ENCODE measurements around the gene SH3RF3. TPM values are rescaled to one million over a fixed set of nuclear protein-coding genes. Genes with fewer than 3 reads are reported as not detected.

The SH3RF3 gene
- polyA plus RNA-seq, 2 donors: 1.1 to 1.3 TPM

DNA sequence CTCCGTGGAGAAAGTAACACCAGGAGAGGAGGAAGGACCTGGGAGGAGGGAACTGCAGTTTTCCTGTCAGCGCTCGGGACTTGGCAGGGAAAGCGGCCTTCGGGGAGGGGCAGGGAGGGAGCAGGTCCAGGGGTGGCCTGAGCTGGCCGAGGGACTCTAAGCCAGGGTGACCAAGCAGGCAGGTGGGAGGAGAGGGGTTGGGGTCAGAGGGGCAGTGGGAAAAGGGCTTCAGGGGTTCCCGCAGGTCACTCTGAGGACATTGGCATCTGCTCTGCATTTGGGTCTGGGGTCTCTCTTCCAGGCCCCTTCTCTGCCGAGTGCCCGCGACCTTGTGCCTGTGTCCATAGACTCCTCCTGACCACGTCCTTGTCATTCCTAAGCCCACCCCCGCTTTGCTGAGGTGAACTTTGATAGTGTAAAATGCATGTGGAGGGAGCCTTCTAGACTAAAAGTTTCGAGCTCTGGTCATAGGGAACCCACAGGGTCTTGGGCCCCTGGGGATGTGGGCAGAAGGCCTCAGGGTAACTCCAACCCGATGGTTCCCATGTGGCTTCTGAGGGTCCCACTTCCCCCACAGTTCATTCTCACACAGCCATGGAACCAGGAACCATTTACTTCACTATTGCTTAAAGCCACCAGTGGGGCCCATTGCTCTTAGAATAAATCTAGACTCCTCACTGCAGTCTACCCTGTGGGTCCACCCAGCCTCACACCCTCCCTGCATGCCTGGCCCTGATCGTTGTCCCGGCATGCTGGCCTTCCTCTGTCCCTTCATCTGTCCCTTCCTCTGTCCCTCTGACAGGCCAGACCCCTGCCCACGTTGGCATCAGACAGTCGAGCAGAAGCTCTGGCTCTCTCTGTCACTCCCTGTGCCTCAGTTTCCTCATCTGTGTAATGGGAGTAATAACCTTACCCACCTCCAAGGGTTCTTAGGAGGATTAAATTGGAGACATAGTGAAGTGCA lies 255.6 kb downstream of the SH3RF3 start:
- Histone ChIP-seq H3K4me3 (ENCODE audit: low read depth in 1 of 2, low read length in 2 of 2) (no peak overlapping the region), H3K27me3 (ENCODE audit: control insufficient read depth in 1 of 2, insufficient read depth in 2 of 2, low read length in 2 of 2) (no peaks in the 10 kb centered on the region), H3K36me3 (ENCODE audit: control insufficient read depth in 2 of 2, insufficient read depth in 2 of 2, low read length in 1 of 2) (no peaks in the 10 kb centered on the region), H3K9me3 (ENCODE audit: control insufficient read depth in 2 of 2, insufficient read depth in 1 of 2, low read depth in 1 of 2, low read length in 1 of 2) (no peaks in the 10 kb centered on the region), H3K27ac (ENCODE audit: low read depth in 2 of 2, low read length in 1 of 2) (no peak overlapping the region), H3K4me1 (ENCODE audit: control insufficient read depth in 2 of 2, insufficient read depth in 2 of 2, low read length in 1 of 2) (peaks cover 4 to 13% of the 10 kb centered on the region in 2 donors)
- 81 to 85% methylated on average over 18 of the region's 18 CpGs for WGBS, 2 donors

DNA sequence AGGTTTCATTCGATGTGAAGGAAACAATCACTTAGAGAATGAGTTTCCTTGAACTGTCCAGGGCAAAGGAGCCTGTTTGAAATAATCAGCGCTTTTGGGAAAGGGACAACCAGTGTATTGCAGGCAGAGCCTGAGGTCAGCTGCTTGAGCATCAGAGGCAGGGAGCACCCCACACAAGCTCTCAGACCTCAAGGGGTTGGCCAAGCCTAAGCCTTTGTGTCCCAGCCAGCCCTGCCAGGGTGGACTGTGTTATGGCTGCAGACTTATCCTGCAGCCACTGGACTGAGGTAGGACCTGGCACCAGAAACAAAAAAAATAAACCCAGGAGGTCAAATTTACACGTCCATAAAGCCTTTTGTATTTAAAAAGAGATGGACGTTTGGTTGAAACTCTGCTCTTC lies 256.5 kb downstream of the SH3RF3 start:
- WGBS, 2 donors: 67 to 70% methylated on average over 4 of the region's 4 CpGs
- Histone ChIP-seq H3K27me3 (ENCODE audit: control insufficient read depth in 1 of 2, insufficient read depth in 2 of 2, low read length in 2 of 2) (no peaks in the 10 kb centered on the region), H3K9me3 (ENCODE audit: control insufficient read depth in 2 of 2, insufficient read depth in 1 of 2, low read depth in 1 of 2, low read length in 1 of 2) (no peaks in the 10 kb centered on the region), H3K4me1 (ENCODE audit: control insufficient read depth in 2 of 2, insufficient read depth in 2 of 2, low read length in 1 of 2) (peaks cover 4 to 13% of the 10 kb centered on the region in 2 donors), H3K4me3 (ENCODE audit: low read depth in 1 of 2, low read length in 2 of 2) (no peak overlapping the region), H3K27ac (ENCODE audit: low read depth in 2 of 2, low read length in 1 of 2) (no peak overlapping the region), H3K36me3 (ENCODE audit: control insufficient read depth in 2 of 2, insufficient read depth in 2 of 2, low read length in 1 of 2) (no peaks in the 10 kb centered on the region)

DNA sequence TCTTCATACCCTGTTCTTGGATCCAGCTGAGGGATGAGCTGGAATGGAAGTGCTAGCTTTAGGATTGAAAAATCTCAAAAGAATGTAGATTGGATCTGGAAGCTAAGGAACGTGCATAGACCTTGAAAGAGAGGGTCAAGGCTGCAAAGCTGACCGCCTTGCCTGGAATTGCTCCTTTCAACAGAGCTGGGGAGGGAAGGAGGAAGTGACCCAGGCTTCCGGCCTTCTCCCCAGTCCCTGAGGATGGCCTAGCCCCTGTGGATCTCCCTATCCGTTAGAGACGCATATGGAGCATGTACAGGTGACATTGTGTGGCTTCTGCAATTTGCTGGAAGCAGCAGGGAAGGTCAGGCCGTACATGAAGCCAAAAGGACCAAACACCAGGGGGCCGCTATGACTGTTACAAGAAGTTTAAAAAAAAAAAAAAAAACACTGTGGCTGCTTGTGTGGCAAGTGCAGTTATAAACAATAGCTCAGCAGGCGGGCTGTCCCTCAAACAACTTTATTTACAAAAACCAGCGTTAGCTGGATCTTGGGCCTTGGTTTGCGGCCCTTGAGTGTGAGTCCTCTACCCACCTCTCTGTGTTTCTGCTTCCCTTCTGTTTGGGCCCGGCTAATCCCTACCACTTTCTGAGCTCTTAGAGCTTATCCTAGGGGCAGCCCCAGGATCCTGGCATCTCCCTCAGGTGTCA lies 257.1 kb downstream of the SH3RF3 start:
- H3K4me3 ChIP-seq (ENCODE audit: low read depth in 1 of 2, low read length in 2 of 2): no peak overlapping the region
- no peak overlapping the region for H3K27ac ChIP-seq (ENCODE audit: low read depth in 2 of 2, low read length in 1 of 2)
- WGBS, 2 donors: 88 to 90% methylated on average over 11 of the region's 11 CpGs

DNA sequence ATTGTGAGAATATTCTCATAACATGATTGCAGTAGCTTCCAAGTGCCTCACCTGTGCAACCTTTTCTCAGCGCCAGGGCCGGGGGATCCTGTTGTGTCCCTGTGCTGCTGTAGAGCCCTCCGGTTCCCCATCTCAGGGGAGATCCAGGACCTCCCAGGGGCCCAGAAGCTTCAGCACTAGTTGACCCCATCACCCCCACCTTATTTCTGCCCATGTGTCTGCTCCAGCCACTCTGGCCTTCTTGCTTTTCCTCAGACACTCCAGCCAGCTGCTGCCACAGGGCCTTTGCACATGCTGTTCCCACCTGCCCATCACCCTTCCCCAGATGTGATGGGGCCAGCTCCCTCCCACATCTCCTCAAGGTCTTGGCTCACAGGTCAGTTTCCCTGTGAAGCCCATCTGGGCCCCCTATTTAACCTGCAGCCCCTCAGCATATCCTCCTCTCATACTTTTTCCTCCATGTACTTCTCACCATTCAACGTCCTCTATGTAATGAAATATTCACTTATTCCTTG lies 258.3 kb downstream of the SH3RF3 start:
- Histone ChIP-seq H3K36me3 (ENCODE audit: control insufficient read depth in 2 of 2, insufficient read depth in 2 of 2, low read length in 1 of 2) (no peaks in the 10 kb centered on the region), H3K4me1 (ENCODE audit: control insufficient read depth in 2 of 2, insufficient read depth in 2 of 2, low read length in 1 of 2) (peaks cover 4 to 11% of the 10 kb centered on the region in 2 donors), H3K27ac (ENCODE audit: low read depth in 2 of 2, low read length in 1 of 2) (no peak overlapping the region), H3K9me3 (ENCODE audit: control insufficient read depth in 2 of 2, insufficient read depth in 1 of 2, low read depth in 1 of 2, low read length in 1 of 2) (peaks cover 0 to 2% of the 10 kb centered on the region in 2 donors), H3K4me3 (ENCODE audit: low read depth in 1 of 2, low read length in 2 of 2) (no peak overlapping the region), H3K27me3 (ENCODE audit: control insufficient read depth in 1 of 2, insufficient read depth in 2 of 2, low read length in 2 of 2) (no peaks in the 10 kb centered on the region)
- WGBS, 2 donors: 95 to 99% methylated on average over 4 of the region's 4 CpGs

More for the DNA sequence above, 257.1 kb downstream of the SH3RF3 start:
- no peaks in the 10 kb centered on the region for H3K27me3 ChIP-seq (ENCODE audit: control insufficient read depth in 1 of 2, insufficient read depth in 2 of 2, low read length in 2 of 2)
- H3K36me3 ChIP-seq (ENCODE audit: control insufficient read depth in 2 of 2, insufficient read depth in 2 of 2, low read length in 1 of 2): no peaks in the 10 kb centered on the region
- peaks cover 4 to 13% of the 10 kb centered on the region in 2 donors for H3K4me1 ChIP-seq (ENCODE audit: control insufficient read depth in 2 of 2, insufficient read depth in 2 of 2, low read length in 1 of 2)
- H3K9me3 ChIP-seq (ENCODE audit: control insufficient read depth in 2 of 2, insufficient read depth in 1 of 2, low read depth in 1 of 2, low read length in 1 of 2): peaks cover 0 to under 1% of the 10 kb centered on the region in 2 donors

DNA sequence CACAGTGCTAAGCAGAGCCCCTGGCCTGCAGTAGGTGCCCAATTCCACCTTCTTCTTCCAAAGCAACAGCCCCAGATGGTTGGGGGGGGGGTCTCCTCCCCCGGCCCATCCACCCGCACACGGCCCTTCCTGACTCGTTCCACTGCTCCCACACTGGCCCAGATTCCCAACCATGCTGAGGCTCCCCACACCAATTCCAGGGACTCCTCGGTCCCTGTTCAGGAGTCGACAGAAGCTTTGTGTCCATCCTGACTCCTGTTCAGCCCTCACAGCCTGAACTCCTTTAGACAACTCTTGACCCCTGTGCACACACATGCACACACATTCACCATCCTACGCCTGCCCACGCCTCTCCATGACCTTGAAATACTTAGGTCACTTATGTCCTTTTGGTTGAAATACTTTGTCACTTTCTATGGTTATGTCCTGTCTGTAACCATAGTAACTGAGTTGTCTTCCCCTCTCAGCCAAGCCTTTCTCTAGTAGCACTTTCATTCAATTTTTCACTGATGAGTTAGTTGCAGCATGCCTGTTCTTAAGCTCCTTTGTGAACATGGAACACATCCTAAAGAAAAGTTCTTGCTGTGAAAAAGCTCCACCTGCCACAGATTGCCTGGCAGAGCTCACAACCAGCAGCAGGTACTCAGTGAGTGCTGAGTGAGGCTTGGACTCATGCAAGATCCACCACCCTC lies 258.9 kb downstream of the SH3RF3 start:
- H3K4me3 ChIP-seq (ENCODE audit: low read depth in 1 of 2, low read length in 2 of 2): no peak overlapping the region
- H3K27ac ChIP-seq (ENCODE audit: low read depth in 2 of 2, low read length in 1 of 2): no peak overlapping the region
- peaks cover 0 to 2% of the 10 kb centered on the region in 2 donors for H3K9me3 ChIP-seq (ENCODE audit: control insufficient read depth in 2 of 2, insufficient read depth in 1 of 2, low read depth in 1 of 2, low read length in 1 of 2)
- WGBS, 2 donors: 77 to 82% methylated on average over 8 of the region's 8 CpGs
- no peaks in the 10 kb centered on the region for H3K27me3 ChIP-seq (ENCODE audit: control insufficient read depth in 1 of 2, insufficient read depth in 2 of 2, low read length in 2 of 2)
- H3K36me3 ChIP-seq (ENCODE audit: control insufficient read depth in 2 of 2, insufficient read depth in 2 of 2, low read length in 1 of 2): no peaks in the 10 kb centered on the region
- peaks cover 3 to 6% of the 10 kb centered on the region in 2 donors for H3K4me1 ChIP-seq (ENCODE audit: control insufficient read depth in 2 of 2, insufficient read depth in 2 of 2, low read length in 1 of 2)

DNA sequence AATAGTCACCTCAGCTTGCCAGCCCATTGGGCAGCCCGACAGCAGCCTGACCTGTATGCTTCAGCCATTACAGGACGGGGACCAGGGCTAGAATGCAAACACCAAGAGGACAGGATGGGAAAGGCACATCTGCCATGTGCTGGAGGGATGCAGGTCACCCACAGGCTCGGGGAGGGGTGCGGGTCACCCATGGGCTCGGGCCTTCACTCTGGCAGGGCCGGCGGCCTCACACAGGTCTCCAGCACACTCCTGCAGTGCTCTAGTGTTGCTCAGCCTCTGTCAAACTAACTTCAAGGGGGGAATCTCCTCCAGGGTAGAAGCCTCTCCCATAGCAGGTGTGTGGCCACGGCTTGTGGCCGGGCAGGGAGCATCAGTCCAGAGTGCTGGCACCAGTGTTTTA lies 262.2 kb downstream of the SH3RF3 start:
- H3K4me1 ChIP-seq (ENCODE audit: control insufficient read depth in 2 of 2, insufficient read depth in 2 of 2, low read length in 1 of 2): no peaks in the 10 kb centered on the region
- no peaks in the 10 kb centered on the region for H3K36me3 ChIP-seq (ENCODE audit: control insufficient read depth in 2 of 2, insufficient read depth in 2 of 2, low read length in 1 of 2)
- peaks cover 0 to 2% of the 10 kb centered on the region in 2 donors for H3K9me3 ChIP-seq (ENCODE audit: control insufficient read depth in 2 of 2, insufficient read depth in 1 of 2, low read depth in 1 of 2, low read length in 1 of 2)
- WGBS, 2 donors: 90 to 95% methylated on average over 9 of the region's 9 CpGs
- no peaks in the 10 kb centered on the region for H3K27me3 ChIP-seq (ENCODE audit: control insufficient read depth in 1 of 2, insufficient read depth in 2 of 2, low read length in 2 of 2)
- H3K4me3 ChIP-seq (ENCODE audit: low read depth in 1 of 2, low read length in 2 of 2): no peak overlapping the region
- H3K27ac ChIP-seq (ENCODE audit: low read depth in 2 of 2, low read length in 1 of 2): no peak overlapping the region

DNA sequence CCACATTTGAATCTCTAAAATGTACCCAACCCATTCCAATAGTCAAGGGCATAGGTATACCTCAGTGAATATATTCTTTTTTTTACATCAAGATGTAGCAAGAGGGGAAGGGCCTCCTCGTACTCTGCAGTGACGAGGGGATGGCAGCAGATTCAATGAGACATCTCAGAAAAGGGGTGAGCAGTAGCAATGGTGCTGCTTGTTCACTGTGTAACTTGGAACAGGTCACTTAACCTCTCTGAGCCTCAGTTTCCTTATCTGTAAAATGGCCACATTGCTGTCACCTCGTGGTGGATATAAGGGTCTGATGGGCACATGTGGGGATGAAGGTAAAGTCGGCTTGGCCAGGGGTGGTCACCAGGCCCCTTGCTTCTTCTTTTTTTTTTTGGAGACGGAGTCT lies 263.1 kb downstream of the SH3RF3 start:
- Histone ChIP-seq H3K27ac (ENCODE audit: low read depth in 2 of 2, low read length in 1 of 2) (no peak overlapping the region), H3K27me3 (ENCODE audit: control insufficient read depth in 1 of 2, insufficient read depth in 2 of 2, low read length in 2 of 2) (no peaks in the 10 kb centered on the region), H3K4me1 (ENCODE audit: control insufficient read depth in 2 of 2, insufficient read depth in 2 of 2, low read length in 1 of 2) (no peaks in the 10 kb centered on the region), H3K36me3 (ENCODE audit: control insufficient read depth in 2 of 2, insufficient read depth in 2 of 2, low read length in 1 of 2) (no peaks in the 10 kb centered on the region), H3K9me3 (ENCODE audit: control insufficient read depth in 2 of 2, insufficient read depth in 1 of 2, low read depth in 1 of 2, low read length in 1 of 2) (peaks cover 0 to 2% of the 10 kb centered on the region in 2 donors), H3K4me3 (ENCODE audit: low read depth in 1 of 2, low read length in 2 of 2) (no peak overlapping the region)
- 82 to 95% methylated on average over 5 of the region's 5 CpGs for WGBS, 2 donors

DNA sequence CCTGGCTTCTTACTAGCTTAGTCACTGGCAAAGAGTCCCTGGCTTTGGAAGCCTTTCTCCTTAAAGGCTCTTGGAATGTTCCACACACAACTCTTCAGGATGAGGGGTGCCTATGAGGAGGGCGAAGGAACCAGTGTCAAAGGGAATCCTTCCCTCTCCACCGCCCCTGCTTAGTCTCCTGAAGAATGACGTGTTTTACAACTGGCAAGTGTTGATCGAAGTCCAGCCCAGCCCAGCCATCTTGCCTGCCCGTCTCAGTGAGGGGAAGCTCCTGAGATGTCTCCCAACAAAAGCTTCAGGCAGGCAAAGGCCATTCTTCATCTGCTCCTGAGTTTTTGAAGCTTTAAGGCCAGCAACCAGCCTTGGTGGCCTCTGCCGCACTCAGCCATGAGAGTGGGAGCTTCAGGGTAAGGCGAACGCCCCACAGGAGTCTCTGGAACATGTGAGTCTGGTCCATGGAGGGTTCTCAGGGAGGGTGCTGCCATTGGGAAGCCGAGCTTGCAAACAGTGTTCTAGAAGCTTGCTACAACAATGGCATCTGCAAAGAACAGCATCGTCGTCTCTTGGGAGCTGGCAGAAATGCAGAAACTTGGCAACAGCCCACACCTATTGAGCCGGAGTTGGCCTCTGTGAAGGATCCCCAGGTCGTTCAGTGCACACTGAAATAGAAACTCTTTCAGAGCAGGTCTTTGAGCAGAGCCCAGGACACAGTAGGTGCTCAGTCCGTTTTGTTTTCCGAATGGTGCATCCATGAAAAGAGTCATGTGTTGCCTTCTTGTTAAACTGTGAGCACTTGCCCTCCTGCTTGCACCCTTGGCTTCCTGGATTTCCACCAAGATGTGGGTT lies 264.0 kb downstream of the SH3RF3 start:
- Histone ChIP-seq H3K4me3 (ENCODE audit: low read depth in 1 of 2, low read length in 2 of 2) (no peak overlapping the region), H3K27ac (ENCODE audit: low read depth in 2 of 2, low read length in 1 of 2) (no peak overlapping the region), H3K4me1 (ENCODE audit: control insufficient read depth in 2 of 2, insufficient read depth in 2 of 2, low read length in 1 of 2) (no peaks in the 10 kb centered on the region), H3K27me3 (ENCODE audit: control insufficient read depth in 1 of 2, insufficient read depth in 2 of 2, low read length in 2 of 2) (no peaks in the 10 kb centered on the region), H3K36me3 (ENCODE audit: control insufficient read depth in 2 of 2, insufficient read depth in 2 of 2, low read length in 1 of 2) (no peaks in the 10 kb centered on the region), H3K9me3 (ENCODE audit: control insufficient read depth in 2 of 2, insufficient read depth in 1 of 2, low read depth in 1 of 2, low read length in 1 of 2) (peaks cover 0 to 2% of the 10 kb centered on the region in 2 donors)
- WGBS, 2 donors: 82 to 86% methylated on average over 15 of the region's 15 CpGs

DNA sequence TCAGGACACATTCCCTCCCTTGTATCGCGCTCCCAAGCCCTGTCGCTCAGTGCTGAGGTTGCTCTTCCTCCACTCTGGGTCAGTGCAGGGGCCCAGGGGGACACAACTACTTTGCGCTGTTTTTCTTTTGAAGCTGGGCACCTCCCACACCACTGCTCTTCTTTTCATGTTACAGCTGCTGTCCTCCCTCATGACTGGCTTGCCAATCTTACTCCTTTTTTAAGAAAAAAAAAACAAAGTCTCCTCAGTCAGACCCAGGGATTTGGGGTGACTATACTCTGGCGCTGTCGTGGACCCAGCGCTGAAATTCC lies 264.6 kb downstream of the SH3RF3 start:
- no peaks in the 10 kb centered on the region for H3K4me1 ChIP-seq (ENCODE audit: control insufficient read depth in 2 of 2, insufficient read depth in 2 of 2, low read length in 1 of 2)
- 96 to 97% methylated on average over 7 of the region's 7 CpGs for WGBS, 2 donors
- no peak overlapping the region for H3K4me3 ChIP-seq (ENCODE audit: low read depth in 1 of 2, low read length in 2 of 2)
- H3K36me3 ChIP-seq (ENCODE audit: control insufficient read depth in 2 of 2, insufficient read depth in 2 of 2, low read length in 1 of 2): no peaks in the 10 kb centered on the region
- H3K27me3 ChIP-seq (ENCODE audit: control insufficient read depth in 1 of 2, insufficient read depth in 2 of 2, low read length in 2 of 2): no peaks in the 10 kb centered on the region
- peaks cover 0 to 2% of the 10 kb centered on the region in 2 donors for H3K9me3 ChIP-seq (ENCODE audit: control insufficient read depth in 2 of 2, insufficient read depth in 1 of 2, low read depth in 1 of 2, low read length in 1 of 2)
- H3K27ac ChIP-seq (ENCODE audit: low read depth in 2 of 2, low read length in 1 of 2): no peak overlapping the region
